Adipose tissue (tissue), 3 donors: ENCODE data around the gene STK11. TPM values are rescaled to one million over a fixed set of nuclear protein-coding genes. Genes with fewer than 3 reads are reported as not detected.
A peak's percentile ranks its signal among the peaks of the same experiment; 100 is the strongest.

ENCODE experiments used
- H3K27ac ChIP-seq: one replicate; pipeline ENCODE4 v1.5.1; 2013; ENCODE audit warnings: low read depth, low read length
- WGBS, 3 donors: extraction: QIAGEN DNeasy Blood & Tissue Kit; methylation state at CpG; one replicate each; pipeline ENCODE4 v1.1.7; 2013; 5-methylcytosine and 5-hydroxymethylcytosine counted together
- polyA plus RNA-seq, 3 donors: library from polyadenylated mRNA; stranded (reverse); fragments of 200-250 nt; gene quantifications; one replicate each; pipeline ENCODE4 v1.2.3, GENCODE V29; 2013
- donor health status: healthy with polysubstance abuse.
- donor health status: Bipolar disorder and iron deficiency.
- donor health status: healthy.

The STK11 gene
- polyA plus RNA-seq, 3 donors = 24.5 to 42.9 (median 39.4) TPM

- no peak overlapping the region for H3K27ac ChIP-seq
- 74 to 78% (median 76%) methylated on average over 33 to 35 of the region's 35 CpGs for WGBS, 3 donors
Observed at GRCh38 chr19:1167687-1168571, 37.6 kb upstream of the STK11 start.

DNA sequence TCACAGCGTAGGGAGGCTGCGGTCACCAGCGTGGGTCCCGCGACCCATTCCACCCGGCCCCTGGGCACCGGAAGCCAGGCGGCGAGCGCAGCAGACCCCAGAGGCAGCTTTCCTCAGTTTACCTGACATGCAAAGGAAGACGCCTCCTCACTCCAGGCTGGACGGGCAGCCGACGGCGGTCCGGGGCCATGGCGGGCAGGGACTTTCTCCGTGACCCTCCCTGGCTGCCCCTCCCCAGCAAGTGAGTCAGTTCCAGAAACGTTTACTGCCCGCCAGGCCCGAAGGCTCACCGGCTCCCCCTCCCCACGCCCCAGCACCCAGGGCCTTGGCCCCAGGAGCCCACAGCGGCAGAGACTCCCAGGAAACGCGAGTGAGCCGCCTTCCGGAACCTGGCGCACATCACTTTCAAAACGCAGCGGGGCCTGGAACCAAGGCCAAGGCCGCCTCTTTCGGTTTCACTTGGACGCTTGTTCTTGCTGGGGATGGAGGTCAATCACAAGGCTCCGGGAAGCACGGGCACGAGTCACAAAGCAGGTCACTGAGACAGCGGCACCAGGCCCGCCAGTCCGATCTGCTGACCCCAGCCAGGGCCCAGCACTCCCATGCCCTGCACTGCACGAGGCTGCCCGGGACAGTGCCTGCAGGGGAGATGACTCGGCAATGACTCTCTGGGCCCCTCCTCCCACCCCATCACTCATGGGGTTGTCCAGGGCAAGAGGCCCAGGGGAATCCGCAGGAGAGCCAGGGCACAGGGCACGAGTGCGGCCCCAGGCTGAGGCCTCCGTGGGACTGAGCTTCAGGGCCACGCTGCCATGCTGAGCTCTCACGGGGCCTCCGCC is 36.8 kb upstream of the STK11 start:
- WGBS, 3 donors = 60 to 63% (median 61%) methylated on average over 50 of the region's 50 CpGs
- H3K27ac ChIP-seq = peak overlapping the region; percentile 14

GRCh38 chr19:1169411-1169791 is 36.2 kb upstream of the STK11 start:
- WGBS, 3 donors = 55 to 73% (median 69%) methylated on average over 10 of the region's 10 CpGs
- peak overlapping the region; percentile 14 for H3K27ac ChIP-seq

DNA sequence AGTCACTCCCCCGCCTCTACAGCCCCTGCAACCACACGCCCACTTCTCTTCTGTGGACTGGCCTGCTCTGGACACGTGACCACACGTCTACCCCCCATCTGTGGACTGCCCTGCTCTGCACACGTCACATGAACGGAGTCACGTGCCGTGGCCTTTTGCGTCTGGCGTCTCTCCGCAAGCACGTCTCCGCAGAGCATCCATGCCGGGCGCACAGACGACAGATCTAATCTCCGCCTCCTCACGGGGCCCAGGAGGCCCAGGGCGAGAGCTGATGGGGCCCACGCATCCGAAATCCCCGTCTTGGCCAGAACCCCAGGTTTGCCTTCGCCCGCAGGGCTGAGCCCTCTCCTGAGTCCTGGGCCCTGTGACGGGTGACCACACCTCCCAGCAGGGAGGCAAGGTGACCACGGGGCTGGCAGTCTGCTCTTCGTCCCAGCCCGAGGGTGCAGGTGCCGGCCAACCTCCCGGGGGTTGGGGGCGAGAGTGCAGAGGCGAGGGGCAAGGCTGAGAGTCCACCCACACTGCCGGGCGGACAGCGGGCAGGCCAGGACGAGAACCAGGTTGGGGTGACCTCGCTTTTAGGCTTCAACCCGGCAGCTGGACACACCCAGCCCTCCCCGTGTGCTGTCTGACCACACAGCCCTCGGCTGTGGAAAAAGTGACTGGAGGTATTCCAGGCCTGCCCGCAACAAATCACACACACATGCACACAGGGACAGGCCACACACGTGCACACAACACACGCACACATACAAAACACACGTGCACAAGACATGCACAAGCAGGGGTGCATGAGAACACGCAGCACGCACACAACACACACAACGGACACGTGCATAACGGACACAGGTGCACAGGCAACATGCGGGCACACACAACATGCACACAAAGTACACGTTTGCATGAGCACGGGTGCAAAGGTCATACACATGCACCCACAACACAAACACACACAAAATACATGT is 35.4 kb upstream of the STK11 start:
- 58 to 72% (median 70%) methylated on average over 52 of the region's 52 CpGs for WGBS, 3 donors
- peak overlapping the region; percentile 14 for H3K27ac ChIP-seq

DNA sequence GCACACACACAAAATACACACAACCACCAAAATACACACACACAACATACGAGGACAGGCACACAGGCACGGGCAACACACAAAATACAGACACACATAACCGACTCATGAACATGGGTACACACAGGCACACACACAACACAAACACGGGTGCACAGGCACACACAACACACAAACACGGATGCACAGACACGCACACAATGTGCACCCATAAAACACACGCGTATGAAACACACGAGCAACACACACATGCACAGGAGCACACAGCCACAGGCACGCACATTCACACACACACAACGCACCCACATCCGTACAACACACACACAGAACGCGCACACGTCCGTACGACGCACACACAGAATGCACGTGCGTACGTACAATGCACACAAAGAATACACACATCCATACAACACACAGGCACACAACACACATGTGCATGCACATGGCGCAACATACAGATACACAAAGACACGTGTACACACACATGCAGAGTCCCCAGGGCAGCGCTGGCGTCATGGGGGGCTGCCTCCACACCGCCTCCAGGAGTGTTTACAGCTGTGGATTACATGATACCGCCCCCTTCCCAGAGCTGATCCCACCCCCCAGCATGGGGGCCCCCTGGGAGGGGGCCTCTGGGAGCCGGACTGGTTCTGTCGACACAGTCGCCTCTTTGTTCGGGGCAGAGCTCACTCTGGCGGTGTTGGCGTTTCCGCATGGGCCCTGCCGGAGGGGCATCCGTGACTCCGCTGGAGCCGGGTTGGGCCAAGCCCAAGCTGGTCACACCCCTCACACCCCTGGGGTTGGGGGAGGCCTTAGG is 34.4 kb upstream of the STK11 start:
- WGBS, 3 donors = 74 to 83% (median 81%) methylated on average over 38 of the region's 38 CpGs
- no peak overlapping the region for H3K27ac ChIP-seq

- 36 to 58% (median 56%) methylated on average over 15 of the region's 15 CpGs for WGBS, 3 donors
- peak overlapping the region; percentile 60 for H3K27ac ChIP-seq
Observed at GRCh38 chr19:1171755-1172352, 33.7 kb upstream of the STK11 start.

GRCh38 chr19:1172353-1173158 is 33.0 kb upstream of the STK11 start:
- 13 to 22% (median 21%) methylated on average over 31 to 36 of the region's 36 CpGs for WGBS, 3 donors
- peak overlapping the region; percentile 99 for H3K27ac ChIP-seq

GRCh38 chr19:1173159-1173844 is 32.3 kb upstream of the STK11 start:
- 1 to 3% (median 1%) methylated on average over 46 to 47 of the region's 47 CpGs for WGBS, 3 donors
- peak overlapping the region; percentile 99 for H3K27ac ChIP-seq

DNA sequence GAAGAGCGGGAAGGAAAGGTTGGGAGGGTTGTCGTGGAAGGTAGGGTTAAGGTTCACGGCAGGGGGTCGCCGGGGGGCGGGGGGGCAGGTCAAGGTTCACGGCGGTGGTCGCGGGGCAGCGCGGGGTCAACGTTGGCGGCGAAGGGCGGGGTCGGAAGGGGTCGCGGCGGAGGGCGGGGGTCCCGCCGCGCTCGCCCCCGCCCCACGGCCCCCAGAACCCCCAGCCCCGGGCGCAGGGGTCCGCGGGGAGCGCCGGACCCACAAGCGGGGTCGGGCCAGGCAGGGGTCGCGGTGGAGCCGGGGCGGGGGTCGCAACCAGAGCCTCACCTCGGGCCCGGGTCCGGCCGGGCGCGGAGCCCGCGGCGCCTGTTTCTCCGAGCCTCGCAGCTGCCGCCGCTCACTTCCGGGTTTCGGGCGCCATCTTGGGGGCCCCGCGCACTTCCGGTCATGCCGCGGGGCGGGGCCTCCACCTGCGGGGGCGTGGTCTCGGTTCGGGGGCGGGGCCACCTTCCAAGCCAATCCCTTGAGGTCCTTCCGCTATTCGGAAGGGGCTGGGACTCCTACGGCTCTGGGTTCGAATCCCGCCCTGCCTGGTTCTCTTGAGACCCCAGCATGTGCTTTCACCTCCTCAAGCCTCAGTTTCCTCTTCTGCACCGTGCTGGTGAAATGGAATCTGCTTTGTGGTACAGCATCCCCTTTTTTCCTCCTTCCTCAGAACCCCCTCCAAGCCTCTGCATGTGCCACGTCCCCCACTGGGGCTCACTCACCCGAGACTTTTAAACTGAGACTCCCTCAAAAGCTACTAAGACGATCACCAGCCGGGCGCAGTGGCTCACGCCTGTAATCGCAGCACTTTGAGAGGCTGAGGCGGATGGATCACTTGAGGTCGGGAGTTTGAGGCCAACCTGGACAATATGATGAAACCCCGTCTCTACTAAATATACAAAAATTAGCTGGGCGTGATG is 31.5 kb upstream of the STK11 start, which contains the start of gene SBNO2:
SBNO2 (minus strand) TSS at position 424 of the 965 bp plus-strand sequence. CDS start 19,992 bp downstream, outside the sequence.
- H3K27ac ChIP-seq = peak within 1 kb of the TSS; percentile 99
- 13 to 29% (median 21%) methylated on average over 38 to 80 of the region's 84 CpGs for WGBS, 3 donors

DNA sequence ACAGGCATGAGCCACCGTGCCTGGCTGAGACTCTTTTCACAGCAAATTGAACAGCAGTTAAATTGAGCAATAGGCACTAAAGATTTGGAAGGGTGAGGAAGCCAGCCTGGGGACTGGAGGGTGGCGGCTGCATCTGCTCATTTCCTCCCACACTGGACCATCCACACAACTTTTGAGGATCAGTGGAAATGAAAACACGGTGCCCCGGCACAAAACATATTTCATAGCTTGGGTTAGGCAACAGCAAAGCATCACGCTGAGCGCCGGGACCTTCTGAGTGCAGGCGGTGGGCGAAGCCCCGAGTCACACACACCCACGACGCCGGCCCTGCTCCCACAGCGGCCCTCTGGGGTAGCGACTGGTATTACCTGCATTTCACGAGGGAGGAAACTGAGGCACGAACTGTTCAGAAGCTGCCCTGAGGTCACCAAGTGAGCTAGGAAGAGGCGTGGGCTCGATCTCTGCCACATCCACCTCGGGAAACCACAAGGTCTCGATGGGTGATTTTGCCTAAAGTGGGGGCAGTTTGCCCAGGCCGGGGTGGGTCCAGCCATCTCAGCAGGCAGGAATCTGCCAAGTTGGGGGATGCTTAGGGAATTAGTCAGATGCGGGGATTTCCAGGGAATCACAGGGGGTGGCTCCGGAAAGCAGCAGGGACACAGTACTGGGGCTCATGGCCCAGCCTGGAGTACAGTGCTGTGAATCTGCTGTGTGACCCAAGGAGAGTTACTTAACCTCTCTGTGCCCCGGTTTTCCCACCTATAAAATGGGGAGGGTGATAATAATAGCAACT is 28.1 kb upstream of the STK11 start:
- no peak overlapping the region for H3K27ac ChIP-seq
- 34 to 77% (median 40%) methylated on average over 25 of the region's 25 CpGs for WGBS, 3 donors

DNA sequence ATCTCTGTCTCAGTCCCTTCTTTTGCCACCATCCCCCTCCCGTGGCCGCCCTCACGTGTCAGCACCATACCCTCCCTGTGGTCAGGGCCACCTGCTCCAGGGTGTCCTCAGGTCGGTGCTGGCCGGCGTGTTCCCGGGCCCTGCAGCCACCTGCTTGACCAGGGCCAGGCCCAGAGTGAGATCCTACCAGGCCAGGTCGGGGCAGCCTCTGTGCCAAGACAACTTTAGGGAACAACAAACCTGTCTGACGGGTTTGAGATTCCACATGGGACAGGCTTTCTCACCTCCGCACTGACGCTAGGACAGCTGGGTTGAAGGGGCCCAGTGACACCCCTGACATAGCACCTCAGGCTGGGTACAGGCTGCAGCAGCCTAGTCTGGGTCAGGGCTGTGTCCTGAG is 24.0 kb upstream of the STK11 start:
- WGBS, 3 donors = 40 to 87% (median 79%) methylated on average over 11 of the region's 11 CpGs

DNA sequence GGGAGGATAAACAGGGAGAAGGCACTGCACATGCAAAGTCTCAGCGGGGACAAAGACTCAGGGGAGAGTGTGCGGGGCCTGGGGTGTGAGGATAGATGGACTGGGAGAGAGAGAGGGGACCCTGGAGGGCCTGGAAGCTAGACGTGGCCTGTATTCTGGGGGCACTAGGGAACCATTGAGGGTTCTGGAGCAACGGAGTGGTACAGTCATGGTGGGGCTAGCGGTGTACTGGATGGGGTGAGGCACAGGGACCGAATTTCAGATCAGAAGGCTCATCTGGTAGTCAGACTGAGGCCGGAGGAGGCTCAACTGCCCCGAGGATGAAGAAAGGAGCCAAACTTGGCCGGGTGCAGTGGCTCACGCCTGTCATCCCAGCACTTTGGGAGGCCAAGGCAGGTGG is 23.5 kb upstream of the STK11 start:
- H3K27ac ChIP-seq = no peak overlapping the region
- 94 to 99% (median 95%) methylated on average over 10 of the region's 10 CpGs for WGBS, 3 donors

More for the DNA sequence above, 24.0 kb upstream of the STK11 start:
- no peak overlapping the region for H3K27ac ChIP-seq

- no peak overlapping the region for H3K27ac ChIP-seq
- 95 to 97% methylated on average over 11 of the region's 11 CpGs; no CpG with 5 or more reads in 1 of the 3 donors for WGBS, 3 donors
Observed at GRCh38 chr19:1182727-1183126, 22.9 kb upstream of the STK11 start.
